MCF 10A (cell line): ENCODE measurements around the gene PRB4. TPM values are rescaled to one million over a fixed set of nuclear protein-coding genes. Genes with fewer than 3 reads are reported as not detected.
"Not testable (repeated sequence)": the region's sequence is repeated elsewhere in the genome, so short reads cannot be mapped to it uniquely, and the experiment has no call there.

ENCODE experiments used
- Bru-seq: library from RNA; stranded (reverse); fragments of 400-500 nt; gene quantifications from one replicate; lab custom pipeline; 2021; lab: Mats Ljungman, UMichigan
- BruChase-seq, 2 experiments: library from RNA; stranded (reverse); fragments of 400-500 nt; gene quantifications; one replicate each; lab custom pipeline; 2021; lab: Mats Ljungman, UMichigan
- BruUV-seq: library from RNA; stranded (reverse); fragments of 400-500 nt; replicated peaks from 2 replicates; lab custom pipeline; 2021; lab: Mats Ljungman, UMichigan
- CTCF ChIA-PET: fragments of 300-600 bp; sonication (Branson Sonifier 250); formaldehyde crosslinking; extraction: SDS; loops from one replicate; lab custom pipeline; 2021; ENCODE audit warnings: antibody characterized with exemption, inconsistent platforms; lab: Yijun Ruan, JAX
- POLR2A ChIA-PET: fragments of 300-600, 350-650 bp; sonication (Branson Sonifier 250); formaldehyde crosslinking; extraction: SDS; loops from one replicate; lab custom pipeline; 2020; ENCODE audit warnings: antibody characterized with exemption, inconsistent platforms; lab: Yijun Ruan, JAX
- DNase-seq: peaks from one replicate; pipeline ENCODE4 v3.0.0-alpha.2; 2018; ENCODE audit not compliant: unreplicated experiment
- H3K27ac Mint-ChIP-seq: one replicate; pipeline ENCODE4 v1.8.0; 2022; ENCODE audit warnings: mild to moderate bottlenecking, low read depth, mixed read lengths; ENCODE audit not compliant: unreplicated experiment
- H3K27me3 Mint-ChIP-seq: one replicate; pipeline ENCODE4 v1.8.0; 2022; ENCODE audit warnings: mixed read lengths; ENCODE audit not compliant: insufficient read depth, unreplicated experiment
- H3K36me3 Mint-ChIP-seq: one replicate; pipeline ENCODE4 v1.8.0; 2022; ENCODE audit warnings: mild to moderate bottlenecking, moderate library complexity, mixed read lengths; ENCODE audit not compliant: insufficient read depth, unreplicated experiment
- H3K4me1 Mint-ChIP-seq: one replicate; pipeline ENCODE4 v1.8.0; 2022; ENCODE audit warnings: mixed read lengths; ENCODE audit not compliant: insufficient read depth, unreplicated experiment
- H3K4me3 Mint-ChIP-seq: one replicate; pipeline ENCODE4 v1.8.0; 2022; ENCODE audit warnings: mild to moderate bottlenecking, moderate library complexity, mixed read lengths; ENCODE audit not compliant: unreplicated experiment
- H3K9me3 Mint-ChIP-seq: one replicate; pipeline ENCODE4 v1.8.0; 2022; ENCODE audit warnings: mixed read lengths; ENCODE audit not compliant: unreplicated experiment
- CTCF ChIP-seq: fragments of 200-600 bp; IDR thresholded peaks from one replicate; pipeline ENCODE4 v1.8.0; 2022; ENCODE audit warnings: antibody characterized with exemption, mild to moderate bottlenecking; ENCODE audit not compliant: unreplicated experiment
- intact Hi-C: fragments of 100-400 bp; cut with micrococcal nuclease; formaldehyde crosslinking; loops from 2 replicates; pipeline ENCODE4 v1.14.1; 2022
- long read RNA-seq: library from polyadenylated mRNA; stranded (forward); transcript quantifications from one replicate; pipeline ENCODE4 v2.0.0, GENCODE V29; 2022
- total RNA-seq: library from RNA; stranded (reverse); gene quantifications from 2 replicates; pipeline ENCODE4 v1.2.3, GENCODE V29; 2022

PRB4 gene
- total RNA-seq (not detected in 2 replicates), Bru-seq, nascent RNA (not detected), BruChase-seq, experiment 1, labeled RNA remaining after a 6-hour chase (not detected), BruChase-seq, experiment 2, labeled RNA remaining after a 2-hour chase (not detected)
- long read RNA-seq, result 0 reads

GRCh38 chr12:11310336-11310735 is at the start of gene PRB4:
PRB4 (minus strand) TSS chr12:11310436; CDS start chr12:11310398, 38 bp downstream.
- H3K27ac Mint-ChIP-seq, result no peak within 1 kb of the TSS
- H3K9me3 Mint-ChIP-seq, result peaks cover 3% of the 10 kb centered on the region
- no peaks in the 10 kb centered on the region for H3K27me3 Mint-ChIP-seq
- H3K4me3 Mint-ChIP-seq, result no peak within 1 kb of the TSS
- H3K36me3 Mint-ChIP-seq, result no peaks in the 10 kb centered on the region
- no peak for TF ChIP-seq CTCF
- DNase-seq, result no peak
- intact Hi-C loops, result no loop called here
- no TSS peak for BruUV-seq
- no peaks in the 10 kb centered on the region for H3K4me1 Mint-ChIP-seq
- POLR2A ChIA-PET, result no interaction called here
- CTCF ChIA-PET, result interaction anchor here (0.7 kb wide), 1 partner anchor 194 kb away, joined by 3 read pairs; no protein-coding TSS in a partner anchor

- H3K4me1 Mint-ChIP-seq, H3K36me3 Mint-ChIP-seq, POLR2A ChIA-PET, CTCF ChIA-PET, BruUV-seq, intact Hi-C loops, H3K4me3 Mint-ChIP-seq, DNase-seq, H3K27me3 Mint-ChIP-seq, H3K27ac Mint-ChIP-seq, H3K9me3 Mint-ChIP-seq: not testable (repeated sequence)
Observed at GRCh38 chr12:11351736-11352135, 41.5 kb upstream of the PRB4 start.

GRCh38 chr12:11348439-11348838 is 38.2 kb upstream of the PRB4 start:
- H3K27ac Mint-ChIP-seq, result no peak overlapping the region
- no TSS peak for BruUV-seq
- POLR2A ChIA-PET, result no interaction called here
- DNase-seq, result no peak
- H3K4me3 Mint-ChIP-seq, result no peak overlapping the region
- H3K27me3 Mint-ChIP-seq, result no peaks in the 10 kb centered on the region
- CTCF ChIA-PET, result no interaction called here
- H3K36me3 Mint-ChIP-seq, result no peaks in the 10 kb centered on the region
- no peak for TF ChIP-seq CTCF
- H3K4me1 Mint-ChIP-seq, result no peaks in the 10 kb centered on the region
- no peaks in the 10 kb centered on the region for H3K9me3 Mint-ChIP-seq
- intact Hi-C loops, result no loop called here

GRCh38 chr12:11347810-11348209 is 37.6 kb upstream of the PRB4 start:
- POLR2A ChIA-PET, result no interaction called here
- DNase-seq, result no peak
- no TSS peak for BruUV-seq
- Mint-ChIP-seq H3K27ac (no peak overlapping the region), H3K36me3 (no peaks in the 10 kb centered on the region), H3K4me1 (no peaks in the 10 kb centered on the region), H3K27me3 (no peaks in the 10 kb centered on the region), H3K9me3 (no peaks in the 10 kb centered on the region), H3K4me3 (no peak overlapping the region)
- CTCF ChIA-PET, result interaction anchor here (0.7 kb wide), 1 partner anchor 41 kb away, joined by 3 read pairs; no protein-coding TSS in a partner anchor
- intact Hi-C loops, result no loop called here
- TF ChIP-seq CTCF, result peak; percentile 28
